Measurements from ENCODE around the gene EPB41L3.

DNA sequence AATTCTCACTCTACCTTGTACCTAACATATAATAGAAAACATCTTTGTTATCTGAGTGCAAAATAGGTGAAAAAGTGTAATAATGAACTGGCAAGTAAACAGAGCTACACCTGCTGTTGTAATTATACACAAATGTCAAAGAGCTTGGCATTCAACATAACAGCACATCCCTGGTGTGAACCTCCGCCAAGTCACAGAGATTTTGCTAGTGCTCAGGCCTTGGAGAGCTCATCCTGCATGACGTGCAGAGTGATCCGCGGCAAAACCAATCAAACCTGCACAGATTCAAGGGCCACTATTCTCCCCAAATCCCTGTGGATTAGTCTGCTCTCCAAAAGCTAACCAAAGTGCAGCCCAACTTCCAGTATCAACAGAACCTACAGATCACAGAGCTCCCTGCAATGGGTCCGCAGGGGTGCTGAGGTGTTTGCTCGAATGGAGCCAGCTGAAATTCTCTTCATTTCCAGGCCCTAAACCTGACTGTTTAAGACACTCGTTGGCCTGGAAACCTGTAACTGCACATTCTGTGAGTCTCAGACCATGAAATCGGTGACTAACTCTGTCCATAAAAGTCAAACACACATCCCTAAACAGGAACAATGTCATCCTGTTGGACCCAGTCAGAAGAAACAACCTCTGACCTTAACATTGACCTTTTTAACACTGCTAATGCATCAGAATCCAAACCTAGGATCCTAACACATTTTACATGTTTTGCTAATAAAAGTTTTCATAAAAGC is 111.8 kb downstream of the EPB41L3 start:
- TF ChIP-seq, protein P1, sequence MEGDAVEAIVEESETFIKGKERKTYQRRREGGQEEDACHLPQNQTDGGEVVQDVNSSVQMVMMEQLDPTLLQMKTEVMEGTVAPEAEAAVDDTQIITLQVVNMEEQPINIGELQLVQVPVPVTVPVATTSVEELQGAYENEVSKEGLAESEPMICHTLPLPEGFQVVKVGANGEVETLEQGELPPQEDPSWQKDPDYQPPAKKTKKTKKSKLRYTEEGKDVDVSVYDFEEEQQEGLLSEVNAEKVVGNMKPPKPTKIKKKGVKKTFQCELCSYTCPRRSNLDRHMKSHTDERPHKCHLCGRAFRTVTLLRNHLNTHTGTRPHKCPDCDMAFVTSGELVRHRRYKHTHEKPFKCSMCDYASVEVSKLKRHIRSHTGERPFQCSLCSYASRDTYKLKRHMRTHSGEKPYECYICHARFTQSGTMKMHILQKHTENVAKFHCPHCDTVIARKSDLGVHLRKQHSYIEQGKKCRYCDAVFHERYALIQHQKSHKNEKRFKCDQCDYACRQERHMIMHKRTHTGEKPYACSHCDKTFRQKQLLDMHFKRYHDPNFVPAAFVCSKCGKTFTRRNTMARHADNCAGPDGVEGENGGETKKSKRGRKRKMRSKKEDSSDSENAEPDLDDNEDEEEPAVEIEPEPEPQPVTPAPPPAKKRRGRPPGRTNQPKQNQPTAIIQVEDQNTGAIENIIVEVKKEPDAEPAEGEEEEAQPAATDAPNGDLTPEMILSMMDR (conservative IDR thresholded peaks at IDR 0.05 in 1 of 2, IDR thresholded peaks at IDR 0.05 in 1 of 2; ENCODE audit: low read depth in 1 of 2, low read length in 2 of 2): no peak
- TF ChIP-seq EZH2 (IDR thresholded peaks at IDR 0.05; ENCODE audit: low read length, missing control alignments): no peak

Data from fibroblast of lung (primary cell).